HG03575 (cell line): ENCODE data around the gene PPP1R12B.
"Not testable (repeated sequence)": the region's sequence is repeated elsewhere in the genome, so short reads cannot be mapped to it uniquely, and the experiment has no call there.

ENCODE experiments used
- ATAC-seq: cut with Tn5 transposase; IDR thresholded peaks from one replicate; pipeline ENCODE4 v1.9.1; 2021; ENCODE audit not compliant: unreplicated experiment, insufficient number of reproducible peaks, low FRiP score; ENCODE audit errors: extremely low read depth

Gene PPP1R12B

GRCh38 chr1:202380535-202380934 is 32.0 kb downstream of the PPP1R12B start:
- not testable (repeated sequence) for ATAC-seq

- ATAC-seq: not testable (repeated sequence)
Observed at GRCh38 chr1:202381867-202382266, 33.4 kb downstream of the PPP1R12B start.

DNA sequence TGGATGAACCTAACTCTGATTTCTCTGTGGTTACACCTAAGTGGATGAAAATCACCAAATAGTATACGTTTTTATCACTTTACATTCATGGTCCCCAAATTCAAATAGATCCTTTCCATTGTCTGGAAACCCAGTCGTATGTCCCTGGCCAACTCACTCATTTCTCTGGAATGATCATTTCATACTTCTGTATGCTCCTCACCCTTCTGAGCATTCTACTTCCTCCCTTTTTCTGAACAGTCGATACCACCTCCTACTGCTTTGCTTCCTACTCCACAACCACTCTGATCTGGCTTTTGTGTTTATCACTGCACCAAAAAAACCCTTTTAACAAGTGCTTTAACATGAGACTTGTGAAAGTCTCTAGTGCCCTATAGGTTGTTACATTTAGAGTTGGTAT is 47.3 kb downstream of the PPP1R12B start:
- ATAC-seq: not testable (repeated sequence)

DNA sequence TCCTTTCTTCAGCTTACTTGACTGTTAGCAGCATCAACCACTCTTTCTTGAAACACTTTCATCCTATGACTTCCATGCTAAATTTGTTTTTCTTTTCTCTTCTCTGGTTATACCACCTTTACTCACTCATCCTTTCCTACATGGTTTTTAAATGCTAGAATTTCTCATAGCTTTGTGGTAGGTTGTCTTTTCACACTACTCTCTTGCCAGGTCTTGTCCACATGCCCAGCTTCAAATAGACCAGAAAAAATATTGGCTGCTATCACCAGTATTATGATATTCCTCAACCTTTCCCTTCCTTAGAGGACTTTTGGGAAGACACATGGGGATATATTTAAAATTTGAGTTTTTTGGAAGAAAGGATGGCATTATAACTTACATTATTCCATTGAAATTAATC is 48.8 kb downstream of the PPP1R12B start:
- no peak for ATAC-seq

GRCh38 chr1:202398439-202398838 is 49.9 kb downstream of the PPP1R12B start:
- not testable (repeated sequence) for ATAC-seq

- not testable (repeated sequence) for ATAC-seq
Observed at GRCh38 chr1:202401771-202402170, 53.3 kb downstream of the PPP1R12B start.

- not testable (repeated sequence) for ATAC-seq
Observed at GRCh38 chr1:202403381-202403780, 54.9 kb downstream of the PPP1R12B start.

GRCh38 chr1:202405928-202406327 is 57.4 kb downstream of the PPP1R12B start:
- ATAC-seq: no peak

DNA sequence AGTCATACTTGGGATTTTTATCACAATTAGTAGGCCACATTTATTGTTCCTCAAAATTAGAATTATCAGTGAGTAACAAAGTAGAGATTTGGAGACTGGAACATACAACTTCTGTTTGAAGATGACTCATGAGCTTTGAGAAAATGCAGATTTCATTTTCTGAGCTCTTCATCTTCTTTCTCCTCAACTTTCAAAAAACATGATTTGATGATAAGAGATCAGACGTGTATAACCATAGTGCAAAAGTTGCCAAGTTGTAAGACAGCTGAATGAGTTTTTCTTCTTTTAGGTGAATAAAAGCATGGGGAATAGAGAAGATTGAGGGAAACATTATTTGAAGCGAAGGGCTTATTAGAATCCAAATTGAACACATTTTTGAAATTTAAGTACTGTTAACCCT is 58.4 kb downstream of the PPP1R12B start:
- not testable (repeated sequence) for ATAC-seq

DNA sequence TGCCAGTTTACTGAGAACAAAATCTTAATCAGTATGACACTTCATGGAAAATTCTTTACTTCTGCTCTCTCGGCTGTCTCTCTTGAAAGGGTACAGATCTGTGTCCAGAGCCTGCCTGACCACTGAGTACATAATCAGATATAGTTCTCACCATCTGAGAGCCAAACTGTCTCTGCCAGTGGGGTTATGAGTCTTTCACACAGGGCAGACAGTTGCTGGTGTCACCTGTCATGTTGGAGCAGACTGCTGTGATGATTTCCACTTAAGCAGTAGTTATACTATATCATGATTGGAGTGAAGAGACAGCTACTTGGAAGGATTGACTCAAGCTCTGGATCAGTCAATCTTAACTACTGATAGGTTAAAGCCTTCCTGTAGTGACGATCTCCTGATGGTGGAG is 58.9 kb downstream of the PPP1R12B start:
- ATAC-seq: not testable (repeated sequence)

- not testable (repeated sequence) for ATAC-seq
Observed at GRCh38 chr1:202410251-202410650, 61.8 kb downstream of the PPP1R12B start.

- ATAC-seq: not testable (repeated sequence)
Observed at GRCh38 chr1:202410854-202411357, 62.4 kb downstream of the PPP1R12B start.

GRCh38 chr1:202411422-202411821 is 62.9 kb downstream of the PPP1R12B start:
- no peak for ATAC-seq

DNA sequence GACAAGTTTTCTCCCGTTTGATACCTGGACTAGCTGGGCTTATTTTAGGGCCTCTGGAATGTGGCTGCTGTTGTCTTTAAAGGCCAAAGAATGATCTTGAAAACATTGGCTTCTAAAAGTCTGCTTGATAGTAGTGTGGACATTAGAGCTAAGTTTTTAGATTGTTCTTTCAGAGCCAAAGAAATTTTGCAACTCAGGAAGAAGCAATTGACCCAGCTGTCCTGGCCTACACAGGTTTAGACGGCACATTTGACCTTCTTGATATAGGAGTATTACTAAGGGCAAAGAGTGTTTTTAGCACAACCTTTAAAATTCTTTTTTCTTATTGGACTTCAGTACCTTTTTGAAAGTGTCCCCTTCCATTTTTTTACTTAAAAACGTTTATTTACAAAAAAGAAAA is 63.9 kb downstream of the PPP1R12B start:
- not testable (repeated sequence) for ATAC-seq

DNA sequence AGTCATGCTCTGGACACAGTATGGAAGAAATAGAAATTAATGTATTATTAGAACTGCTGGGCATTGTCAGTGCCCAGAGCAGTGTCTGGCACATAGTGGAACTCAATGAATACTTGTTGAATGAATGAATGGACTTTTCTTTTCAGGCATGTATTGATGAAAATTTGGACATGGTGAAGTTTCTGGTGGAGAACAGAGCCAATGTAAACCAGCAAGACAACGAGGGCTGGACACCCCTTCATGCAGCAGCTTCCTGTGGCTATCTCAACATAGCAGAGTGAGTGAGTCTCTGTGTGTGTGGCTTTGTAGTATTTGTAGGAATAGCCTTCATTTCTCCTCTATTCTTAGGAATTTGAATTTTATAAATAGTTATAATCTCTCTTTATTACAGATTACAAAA is 68.1 kb downstream of the PPP1R12B start:
- ATAC-seq: no peak

DNA sequence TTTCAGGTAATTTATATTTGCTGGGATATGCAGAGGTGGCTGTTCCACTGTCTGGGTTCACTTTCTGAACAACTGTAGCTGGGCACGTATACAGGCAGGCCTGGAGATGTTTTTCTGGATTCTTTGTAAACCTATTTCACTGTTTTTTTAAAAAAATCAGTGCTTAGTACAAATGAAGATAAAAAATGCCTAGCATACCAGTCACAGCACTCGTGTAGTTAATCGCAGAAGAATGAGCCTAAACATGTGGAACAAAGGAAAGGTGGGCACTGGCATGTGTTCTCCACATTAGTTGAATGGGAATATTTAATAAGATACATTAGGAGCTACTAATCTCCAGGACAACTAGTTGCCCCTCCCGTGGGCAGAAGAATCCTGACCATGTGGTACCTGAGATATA is 68.6 kb downstream of the PPP1R12B start:
- not testable (repeated sequence) for ATAC-seq

DNA sequence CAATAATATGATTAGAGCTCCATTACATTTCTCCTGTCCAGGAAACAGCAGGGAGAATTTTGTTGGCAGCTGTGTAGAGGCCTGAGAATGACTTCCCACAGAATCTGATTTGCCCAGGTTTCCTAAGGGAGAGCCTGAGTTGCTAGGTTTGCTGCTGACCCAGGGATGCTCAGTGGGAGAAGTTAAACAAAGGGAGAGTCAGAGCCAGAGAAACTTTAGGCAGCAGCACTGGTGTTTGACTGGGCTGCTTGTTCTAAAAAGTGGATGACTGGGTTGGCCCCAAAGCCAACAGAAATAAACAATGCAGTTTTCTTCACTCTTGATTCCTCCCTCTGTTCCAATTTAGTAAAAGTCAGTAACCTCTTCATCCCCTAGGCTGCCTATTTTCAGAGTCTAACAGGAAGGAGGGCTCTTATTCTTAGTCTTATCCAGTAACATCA is 69.3 kb downstream of the PPP1R12B start:
- ATAC-seq: not testable (repeated sequence)

- not testable (repeated sequence) for ATAC-seq
Observed at GRCh38 chr1:202419731-202420130, 71.2 kb downstream of the PPP1R12B start.

- ATAC-seq: not testable (repeated sequence)
Observed at GRCh38 chr1:202420422-202421094, 72.1 kb downstream of the PPP1R12B start.

GRCh38 chr1:202422709-202423108 is 74.2 kb downstream of the PPP1R12B start:
- not testable (repeated sequence) for ATAC-seq

DNA sequence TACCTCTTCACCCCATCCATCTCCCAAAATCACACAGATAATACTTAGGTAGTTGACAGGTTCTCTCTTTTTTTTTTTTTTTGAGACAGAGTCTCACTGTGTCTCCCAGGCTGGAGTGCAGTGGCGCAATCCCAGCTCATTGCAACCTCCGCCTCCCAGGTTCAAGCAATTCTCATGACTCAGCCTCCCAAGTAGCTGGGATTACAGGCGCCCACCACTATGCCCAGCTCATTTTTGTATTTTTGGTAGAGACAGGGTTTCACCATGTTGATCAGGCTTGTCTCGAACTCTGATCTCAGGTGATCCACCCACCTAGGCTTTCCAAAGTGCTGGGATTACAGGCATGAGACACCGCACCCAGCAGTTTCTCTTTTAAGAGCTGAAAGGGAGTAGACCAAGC is 75.8 kb downstream of the PPP1R12B start:
- ATAC-seq: not testable (repeated sequence)
